DND-41 (cell line): ENCODE data around the gene MGAT4B.

Source experiments
- EZH2 ChIP-seq: IDR thresholded peaks from 3 replicates; pipeline ENCODE4 v1.6.1; 2012; ENCODE audit warnings: borderline replicate concordance, low read depth, mild to moderate bottlenecking, moderate library complexity, low read length, inconsistent platforms; ENCODE audit not compliant: severe bottlenecking
- TF ChIP-seq, protein P1 (sequence below): IDR thresholded peaks from 2 replicates; pipeline ENCODE4 v1.5.1; 2012; ENCODE audit warnings: borderline replicate concordance, low read length, moderate library complexity, mild to moderate bottlenecking; ENCODE audit not compliant: poor library complexity, severe bottlenecking; ENCODE audit errors: extremely low read depth

DNA sequence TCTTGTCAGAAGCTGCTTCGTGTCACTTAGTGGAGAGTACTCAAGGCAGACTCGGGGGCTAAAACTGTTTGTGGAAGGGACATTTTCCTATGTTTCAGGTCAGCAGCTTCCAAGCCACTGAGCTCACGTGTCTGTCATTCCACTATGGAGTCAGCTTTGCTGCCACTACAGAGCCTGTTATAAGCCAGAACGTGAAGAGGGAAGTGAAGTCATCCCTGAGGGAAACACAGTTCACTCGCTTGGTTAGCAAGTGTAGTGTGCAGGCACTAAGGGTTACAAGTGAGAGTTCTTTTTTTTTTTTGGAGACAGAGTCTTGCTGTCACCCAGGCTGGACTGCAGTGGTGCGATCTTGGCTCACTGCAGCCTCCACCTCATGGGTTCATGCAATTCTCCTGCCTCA, 37.4 kb downstream of the MGAT4B start:
- TF ChIP-seq, protein P1, sequence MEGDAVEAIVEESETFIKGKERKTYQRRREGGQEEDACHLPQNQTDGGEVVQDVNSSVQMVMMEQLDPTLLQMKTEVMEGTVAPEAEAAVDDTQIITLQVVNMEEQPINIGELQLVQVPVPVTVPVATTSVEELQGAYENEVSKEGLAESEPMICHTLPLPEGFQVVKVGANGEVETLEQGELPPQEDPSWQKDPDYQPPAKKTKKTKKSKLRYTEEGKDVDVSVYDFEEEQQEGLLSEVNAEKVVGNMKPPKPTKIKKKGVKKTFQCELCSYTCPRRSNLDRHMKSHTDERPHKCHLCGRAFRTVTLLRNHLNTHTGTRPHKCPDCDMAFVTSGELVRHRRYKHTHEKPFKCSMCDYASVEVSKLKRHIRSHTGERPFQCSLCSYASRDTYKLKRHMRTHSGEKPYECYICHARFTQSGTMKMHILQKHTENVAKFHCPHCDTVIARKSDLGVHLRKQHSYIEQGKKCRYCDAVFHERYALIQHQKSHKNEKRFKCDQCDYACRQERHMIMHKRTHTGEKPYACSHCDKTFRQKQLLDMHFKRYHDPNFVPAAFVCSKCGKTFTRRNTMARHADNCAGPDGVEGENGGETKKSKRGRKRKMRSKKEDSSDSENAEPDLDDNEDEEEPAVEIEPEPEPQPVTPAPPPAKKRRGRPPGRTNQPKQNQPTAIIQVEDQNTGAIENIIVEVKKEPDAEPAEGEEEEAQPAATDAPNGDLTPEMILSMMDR: no peak
- no peak for TF ChIP-seq EZH2
